Endothelial cell (in vitro differentiated cells): Measurements from ENCODE around the gene EVL. TPM values are rescaled to one million over a fixed set of nuclear protein-coding genes. Genes with fewer than 3 reads are reported as not detected.
"Not testable (repeated sequence)": the region's sequence is repeated elsewhere in the genome, so short reads cannot be mapped to it uniquely, and the experiment has no call there.

Experiments
- DNase-seq: peaks from one replicate; pipeline ENCODE4 v3.0.0; 2021; ENCODE audit warnings: low spot score
- H3K27ac Mint-ChIP-seq: one replicate; pipeline ENCODE4 v1.8.0; 2021; ENCODE audit warnings: mixed read lengths, inconsistent platforms; ENCODE audit not compliant: unreplicated experiment
- H3K27me3 Mint-ChIP-seq: one replicate; pipeline ENCODE4 v1.8.0; 2021; ENCODE audit warnings: mild to moderate bottlenecking, moderate library complexity, mixed read lengths, inconsistent platforms; ENCODE audit not compliant: unreplicated experiment
- H3K36me3 Mint-ChIP-seq: one replicate; pipeline ENCODE4 v1.8.0; 2021; ENCODE audit warnings: mild to moderate bottlenecking, low read depth, mixed read lengths, inconsistent platforms; ENCODE audit not compliant: unreplicated experiment
- H3K4me1 Mint-ChIP-seq: one replicate; pipeline ENCODE4 v1.8.0; 2021; ENCODE audit warnings: mild to moderate bottlenecking, mixed read lengths, inconsistent platforms; ENCODE audit not compliant: unreplicated experiment
- H3K4me3 Mint-ChIP-seq: one replicate; pipeline ENCODE4 v1.8.0; 2021; ENCODE audit warnings: mild to moderate bottlenecking, mixed read lengths, inconsistent platforms; ENCODE audit not compliant: unreplicated experiment
- H3K9me3 Mint-ChIP-seq: one replicate; pipeline ENCODE4 v1.8.0; 2021; ENCODE audit warnings: mixed read lengths, inconsistent platforms; ENCODE audit not compliant: unreplicated experiment
- total RNA-seq: library from RNA; stranded (reverse); fragmentation: NEBNext Ultra II Directional; extraction: Animal tissue kit (Norgen Biotek cat#: 25700); gene quantifications from one replicate; pipeline ENCODE4 v1.2.1, GENCODE V29; 2021; ENCODE audit not compliant: unreplicated experiment
- TF ChIP-seq, protein P1 (sequence below): fragments of 200-600 bp; sonication (generic); IDR thresholded peaks from one replicate; pipeline ENCODE4 v1.5.0; 2021; ENCODE audit warnings: antibody characterized with exemption; ENCODE audit not compliant: unreplicated experiment

Gene EVL
- total RNA-seq, 1 donor from 2014 or later: 142 TPM

DNA sequence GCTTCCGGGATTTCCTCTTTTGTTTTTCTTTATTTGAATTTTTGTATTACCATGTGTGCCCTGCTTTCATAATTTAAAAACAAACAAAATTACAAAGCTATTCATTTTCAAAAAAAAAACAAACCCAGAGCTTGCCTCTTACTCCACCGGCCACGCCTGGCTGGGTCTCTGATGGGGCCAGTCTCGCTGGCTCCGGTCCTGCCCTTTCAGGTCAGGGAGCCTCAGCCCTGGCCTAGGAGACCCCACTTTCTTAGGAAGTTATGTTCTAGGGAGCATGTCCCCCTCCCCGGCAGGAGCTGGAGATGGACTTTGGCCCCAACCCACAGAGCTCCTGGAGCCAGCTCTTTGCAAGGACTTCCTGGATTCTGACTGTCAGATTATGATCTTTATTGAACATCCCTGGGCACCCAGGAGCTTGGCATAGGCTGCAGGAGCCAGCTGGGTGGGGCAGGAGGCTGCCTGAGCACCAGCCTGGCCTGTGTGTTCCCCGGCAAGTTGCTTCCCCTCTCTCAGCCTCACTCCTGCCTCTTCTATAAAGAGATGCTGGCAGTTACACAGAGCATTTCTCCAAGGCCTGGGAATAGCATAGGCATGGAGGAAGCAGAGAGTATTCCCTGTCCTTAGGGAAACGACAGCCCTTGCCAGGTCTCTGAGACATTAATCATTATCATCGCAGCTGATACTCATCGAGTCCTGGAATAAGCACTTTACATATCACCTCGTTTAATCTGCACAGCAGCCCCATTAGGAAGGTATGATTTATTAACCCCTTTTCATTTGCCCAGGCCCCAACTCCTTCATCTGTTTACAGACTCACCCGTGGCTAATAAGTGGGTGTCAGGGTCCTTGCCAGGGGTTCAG, 90.8 kb downstream of the EVL start:
- H3K27ac Mint-ChIP-seq: no peak overlapping the region
- H3K36me3 Mint-ChIP-seq: peaks cover 7% of the 10 kb centered on the region
- no peak for DNase-seq
- H3K4me3 Mint-ChIP-seq: no peak overlapping the region
- no peaks in the 10 kb centered on the region for H3K4me1 Mint-ChIP-seq
- TF ChIP-seq, protein P1, sequence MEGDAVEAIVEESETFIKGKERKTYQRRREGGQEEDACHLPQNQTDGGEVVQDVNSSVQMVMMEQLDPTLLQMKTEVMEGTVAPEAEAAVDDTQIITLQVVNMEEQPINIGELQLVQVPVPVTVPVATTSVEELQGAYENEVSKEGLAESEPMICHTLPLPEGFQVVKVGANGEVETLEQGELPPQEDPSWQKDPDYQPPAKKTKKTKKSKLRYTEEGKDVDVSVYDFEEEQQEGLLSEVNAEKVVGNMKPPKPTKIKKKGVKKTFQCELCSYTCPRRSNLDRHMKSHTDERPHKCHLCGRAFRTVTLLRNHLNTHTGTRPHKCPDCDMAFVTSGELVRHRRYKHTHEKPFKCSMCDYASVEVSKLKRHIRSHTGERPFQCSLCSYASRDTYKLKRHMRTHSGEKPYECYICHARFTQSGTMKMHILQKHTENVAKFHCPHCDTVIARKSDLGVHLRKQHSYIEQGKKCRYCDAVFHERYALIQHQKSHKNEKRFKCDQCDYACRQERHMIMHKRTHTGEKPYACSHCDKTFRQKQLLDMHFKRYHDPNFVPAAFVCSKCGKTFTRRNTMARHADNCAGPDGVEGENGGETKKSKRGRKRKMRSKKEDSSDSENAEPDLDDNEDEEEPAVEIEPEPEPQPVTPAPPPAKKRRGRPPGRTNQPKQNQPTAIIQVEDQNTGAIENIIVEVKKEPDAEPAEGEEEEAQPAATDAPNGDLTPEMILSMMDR: no peak
- H3K9me3 Mint-ChIP-seq: no peaks in the 10 kb centered on the region
- peaks cover 17% of the 10 kb centered on the region for H3K27me3 Mint-ChIP-seq

DNA sequence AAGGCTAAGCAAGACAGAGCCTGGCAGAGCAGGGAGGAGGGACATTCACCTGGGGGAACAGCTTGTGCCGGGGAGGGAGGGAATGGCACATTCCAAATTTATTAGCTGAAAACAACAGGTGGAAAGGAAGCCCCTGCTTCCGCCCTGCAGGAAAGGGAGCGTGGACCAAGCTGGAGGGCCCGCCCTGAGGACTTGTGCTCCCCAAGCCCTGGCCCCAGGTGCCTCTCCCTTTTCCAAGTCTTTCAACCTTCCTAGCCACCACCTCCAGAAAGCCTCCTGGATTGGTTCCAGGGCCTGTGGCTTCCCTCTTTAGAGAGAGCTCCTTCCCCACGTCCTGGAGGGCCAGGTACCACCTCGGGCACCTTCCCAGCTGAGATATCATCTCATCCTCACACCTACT, 91.6 kb downstream of the EVL start:
- H3K36me3 Mint-ChIP-seq: peaks cover 7% of the 10 kb centered on the region
- H3K27ac Mint-ChIP-seq: no peak overlapping the region
- H3K4me1 Mint-ChIP-seq: no peaks in the 10 kb centered on the region
- H3K9me3 Mint-ChIP-seq: no peaks in the 10 kb centered on the region
- TF ChIP-seq, protein P1: no peak
- H3K4me3 Mint-ChIP-seq: no peak overlapping the region
- no peak for DNase-seq
- H3K27me3 Mint-ChIP-seq: peaks cover 19% of the 10 kb centered on the region

DNA sequence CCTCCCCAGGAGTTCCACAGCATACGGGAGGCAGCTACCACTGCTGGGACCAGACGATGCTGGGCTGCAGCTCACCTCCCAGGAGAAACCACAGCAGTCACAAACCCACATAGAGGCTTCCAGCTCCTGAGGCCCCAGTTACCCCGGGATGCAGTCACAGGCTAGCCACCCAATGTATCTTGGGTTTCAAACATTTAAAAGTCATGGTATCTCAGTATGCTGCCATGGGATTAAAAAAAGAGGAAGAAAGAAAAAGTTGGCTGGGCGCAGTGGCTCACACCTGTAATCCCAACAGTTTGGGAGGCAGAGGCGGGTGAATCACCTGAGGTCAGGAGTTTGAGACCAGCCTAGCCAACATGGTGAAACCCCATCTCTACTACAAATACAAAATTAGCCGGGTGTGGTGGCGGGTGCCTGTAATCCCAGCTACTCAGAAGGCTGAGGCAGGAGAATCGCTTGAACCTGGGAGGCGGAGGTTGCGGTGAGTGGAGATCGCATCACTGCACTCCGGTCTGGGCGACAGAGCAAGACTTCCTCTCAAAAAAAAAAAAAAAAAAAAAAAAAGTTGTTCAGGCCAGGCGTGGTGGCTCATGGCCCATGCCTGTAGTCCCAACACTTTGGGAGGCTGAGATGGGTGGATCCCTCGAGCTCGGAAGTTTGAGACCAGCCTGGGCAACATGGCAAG, 92.5 kb downstream of the EVL start:
- H3K27ac Mint-ChIP-seq, H3K4me1 Mint-ChIP-seq, H3K4me3 Mint-ChIP-seq, H3K36me3 Mint-ChIP-seq, DNase-seq, H3K9me3 Mint-ChIP-seq: not testable (repeated sequence)
- peaks cover 13% of the 10 kb centered on the region for H3K27me3 Mint-ChIP-seq

DNA sequence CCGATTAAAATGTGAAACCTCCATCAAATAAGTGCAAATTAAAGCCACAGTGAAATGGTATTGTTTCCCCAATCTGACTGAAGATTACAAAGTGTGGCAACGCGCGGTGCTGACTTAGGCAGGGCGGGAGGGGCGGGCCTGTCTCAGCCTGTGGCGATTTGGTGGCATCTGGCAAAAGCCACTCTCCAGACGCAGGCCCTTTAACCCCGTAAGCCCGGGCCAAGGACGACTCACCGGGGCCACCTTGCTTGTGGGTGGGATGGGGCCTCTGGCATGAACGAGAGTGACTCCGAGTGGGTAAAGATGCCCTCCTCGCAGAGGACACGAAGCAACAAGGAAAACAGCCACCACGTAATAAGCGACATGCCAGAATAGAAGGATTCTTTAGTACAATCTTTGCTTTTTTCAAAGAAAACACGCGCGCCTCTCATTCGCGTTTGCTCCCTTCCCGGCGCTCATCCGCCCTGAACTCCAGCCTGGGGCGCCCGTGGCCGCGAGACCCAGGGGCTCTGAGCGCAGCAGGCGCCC, 93.4 kb downstream of the EVL start:
- TF ChIP-seq, protein P1: no peak
- Mint-ChIP-seq H3K4me3 (no peak overlapping the region), H3K36me3 (peaks cover 7% of the 10 kb centered on the region), H3K9me3 (no peaks in the 10 kb centered on the region), H3K4me1 (no peaks in the 10 kb centered on the region), H3K27ac (no peak overlapping the region), H3K27me3 (peaks cover 13% of the 10 kb centered on the region)
- no peak for DNase-seq

DNA sequence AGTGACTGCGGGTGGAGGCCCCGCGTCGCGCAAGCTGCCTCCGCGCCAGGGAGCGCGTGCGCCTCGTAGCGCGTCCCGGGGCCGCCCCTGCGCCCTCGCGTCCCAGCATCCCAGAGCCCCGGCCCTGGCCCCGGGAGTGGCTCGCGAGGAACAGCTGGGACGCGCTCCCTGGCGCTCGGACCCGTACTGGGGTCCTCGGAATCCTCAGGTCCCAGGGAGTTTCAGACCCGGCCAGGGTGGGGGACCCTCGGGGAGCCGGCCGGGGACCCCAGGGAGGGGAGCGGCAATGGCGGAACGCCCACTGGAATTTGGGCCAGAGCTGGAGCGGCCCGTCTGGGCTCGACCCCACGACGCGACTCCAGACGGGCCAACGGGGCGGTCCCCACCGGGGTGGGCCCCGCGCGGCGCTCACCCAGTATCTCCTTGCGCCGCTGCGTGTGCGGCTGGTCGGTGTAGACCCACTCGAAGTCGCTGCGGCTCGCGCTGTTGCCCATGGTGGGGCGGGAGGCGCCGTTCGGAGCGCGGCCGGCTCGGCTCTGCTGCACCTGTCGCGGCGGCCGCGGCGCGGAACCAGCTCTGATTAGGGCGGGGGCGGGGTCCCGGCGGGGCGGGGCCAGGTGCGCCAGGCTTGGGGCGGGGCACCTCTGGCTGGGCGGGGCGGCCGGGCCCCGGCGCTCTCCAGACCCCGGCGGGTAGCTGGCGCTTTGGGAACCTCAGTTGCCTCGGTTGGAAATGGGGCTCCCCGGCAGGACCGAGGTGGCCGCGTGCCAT, 94.1 kb downstream of the EVL start, which contains the start of gene DEGS2:
Gene DEGS2, minus strand, starts transcription at position 552 of the 771 bp plus-strand sequence. Its CDS starts 58 bp downstream, at position 494.
- TF ChIP-seq, protein P1: no peak
- Mint-ChIP-seq H3K36me3 (peaks cover 7% of the 10 kb centered on the region), H3K4me1 (no peaks in the 10 kb centered on the region), H3K4me3 (peak within 1 kb of the TSS; percentile 42), H3K27ac (no peak within 1 kb of the TSS), H3K9me3 (no peaks in the 10 kb centered on the region), H3K27me3 (peaks cover 13% of the 10 kb centered on the region)
- DNase-seq: no peak
